ENCODE measurements around the gene EIF4B.

GRCh38 chr12:53078425-53079225 lies 72.4 kb downstream of the EIF4B start:
- no peak for TF ChIP-seq EZH2 (IDR thresholded peaks at IDR 0.05)
- TF ChIP-seq, protein P1, sequence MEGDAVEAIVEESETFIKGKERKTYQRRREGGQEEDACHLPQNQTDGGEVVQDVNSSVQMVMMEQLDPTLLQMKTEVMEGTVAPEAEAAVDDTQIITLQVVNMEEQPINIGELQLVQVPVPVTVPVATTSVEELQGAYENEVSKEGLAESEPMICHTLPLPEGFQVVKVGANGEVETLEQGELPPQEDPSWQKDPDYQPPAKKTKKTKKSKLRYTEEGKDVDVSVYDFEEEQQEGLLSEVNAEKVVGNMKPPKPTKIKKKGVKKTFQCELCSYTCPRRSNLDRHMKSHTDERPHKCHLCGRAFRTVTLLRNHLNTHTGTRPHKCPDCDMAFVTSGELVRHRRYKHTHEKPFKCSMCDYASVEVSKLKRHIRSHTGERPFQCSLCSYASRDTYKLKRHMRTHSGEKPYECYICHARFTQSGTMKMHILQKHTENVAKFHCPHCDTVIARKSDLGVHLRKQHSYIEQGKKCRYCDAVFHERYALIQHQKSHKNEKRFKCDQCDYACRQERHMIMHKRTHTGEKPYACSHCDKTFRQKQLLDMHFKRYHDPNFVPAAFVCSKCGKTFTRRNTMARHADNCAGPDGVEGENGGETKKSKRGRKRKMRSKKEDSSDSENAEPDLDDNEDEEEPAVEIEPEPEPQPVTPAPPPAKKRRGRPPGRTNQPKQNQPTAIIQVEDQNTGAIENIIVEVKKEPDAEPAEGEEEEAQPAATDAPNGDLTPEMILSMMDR (IDR thresholded peaks at IDR 0.05), result no peak
- no peak for TF ChIP-seq EZH2phosphoT487 (IDR thresholded peaks at IDR 0.05)

Data from neural progenitor cell (in vitro differentiated cells).